ENCODE data around the gene SLCO2B1.

The SLCO2B1 gene

DNA sequence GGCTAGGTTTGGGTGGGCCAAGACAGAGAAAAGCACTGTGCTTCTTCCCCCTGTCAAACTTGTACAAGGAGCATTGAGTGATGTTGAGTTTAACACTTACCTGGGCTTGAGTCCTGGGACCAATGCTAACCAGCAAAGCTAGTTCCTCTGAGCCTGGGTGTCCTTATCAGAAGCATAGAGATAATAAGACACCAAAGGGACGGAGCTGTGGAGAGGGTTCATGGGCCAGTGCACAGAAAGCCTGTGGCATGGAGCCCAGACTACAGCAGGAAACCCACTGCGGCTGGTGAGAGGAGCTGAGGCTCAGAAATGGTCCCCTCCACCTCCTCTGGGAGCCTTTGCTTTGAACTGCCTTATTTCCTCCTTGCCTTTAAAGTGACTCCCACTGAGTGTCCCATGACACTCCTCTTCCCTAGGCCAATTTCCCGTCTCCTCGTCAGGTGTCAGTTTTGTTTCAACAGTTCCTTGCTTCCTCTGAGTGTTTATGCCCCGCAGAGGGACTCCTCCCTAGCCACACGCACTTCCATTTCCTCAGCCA, 9.4 kb downstream of the SLCO2B1 start:
- in situ Hi-C loops (cut with HindIII; ENCODE audit: low sequenced_read_pairs): no loop called here

DNA sequence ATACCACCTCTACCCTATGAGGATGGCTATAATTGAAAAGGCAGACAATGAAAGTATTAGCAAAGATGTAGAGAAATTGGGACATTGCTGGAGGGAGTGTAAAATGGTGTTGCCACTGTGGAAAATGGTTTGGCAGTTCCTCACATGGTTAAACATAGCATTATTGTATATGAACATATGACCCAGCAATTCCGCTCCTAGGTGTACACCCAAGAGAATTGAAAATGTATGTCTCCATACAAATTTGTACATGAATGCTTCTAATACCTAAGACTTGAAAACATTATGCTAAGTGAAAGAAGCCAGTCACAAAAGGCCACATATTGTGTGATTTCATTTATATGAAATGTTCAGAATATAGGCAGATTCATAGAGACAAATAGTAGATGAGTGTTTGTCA, 10.0 kb downstream of the SLCO2B1 start:
- in situ Hi-C loops (cut with HindIII; ENCODE audit: low sequenced_read_pairs): no loop called here

DNA sequence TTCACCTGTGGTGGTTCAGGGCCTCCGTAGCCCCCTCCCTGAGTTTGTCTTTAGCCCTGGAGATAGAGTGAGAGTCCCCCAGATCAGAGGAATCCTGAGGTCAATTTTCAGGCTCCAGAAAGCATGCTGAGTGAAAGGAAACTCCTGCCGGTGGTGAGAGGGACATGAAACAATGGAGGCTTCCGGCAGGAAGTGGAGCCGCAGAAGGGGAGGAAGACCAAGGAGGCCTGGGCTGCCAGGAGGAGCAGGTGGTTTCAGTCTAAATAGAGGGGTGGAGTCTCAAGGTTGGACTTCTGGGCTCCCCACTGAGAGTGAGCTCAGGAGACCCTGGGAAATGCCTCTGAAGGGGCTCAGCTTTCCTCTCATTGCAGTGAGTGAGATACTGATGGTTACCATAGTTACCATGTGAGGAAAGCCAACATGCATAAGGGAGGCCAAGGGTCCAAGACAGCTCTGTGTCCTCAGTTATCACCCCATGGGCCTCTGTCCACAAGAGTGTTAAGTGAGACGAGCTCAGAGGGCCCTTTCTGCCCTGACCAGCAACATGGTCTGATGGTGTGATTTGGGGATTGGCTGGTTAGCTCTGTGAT, 10.7 kb downstream of the SLCO2B1 start:
- in situ Hi-C loops (cut with HindIII; ENCODE audit: low sequenced_read_pairs): no loop called here

DNA sequence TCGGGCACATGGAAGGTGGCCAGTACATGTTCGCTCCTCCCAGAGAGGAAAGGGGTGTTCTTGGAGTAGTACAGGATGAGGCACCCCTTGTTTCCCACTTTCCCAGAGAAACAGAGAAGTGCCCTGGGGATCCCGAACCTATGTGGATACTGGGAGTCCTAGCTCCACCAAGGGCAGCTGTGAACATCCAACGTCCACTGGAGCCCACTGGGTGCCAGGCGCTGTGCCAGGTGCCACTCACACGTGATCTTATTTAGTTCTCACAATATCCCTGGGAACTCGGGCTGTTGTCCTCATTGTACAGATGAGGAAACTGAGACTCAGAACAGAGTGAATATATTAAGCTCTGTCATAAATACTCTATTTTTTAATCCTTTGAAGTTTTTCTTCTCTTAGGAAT, 12.0 kb downstream of the SLCO2B1 start:
- in situ Hi-C loops (cut with HindIII; ENCODE audit: low sequenced_read_pairs): no loop called here

DNA sequence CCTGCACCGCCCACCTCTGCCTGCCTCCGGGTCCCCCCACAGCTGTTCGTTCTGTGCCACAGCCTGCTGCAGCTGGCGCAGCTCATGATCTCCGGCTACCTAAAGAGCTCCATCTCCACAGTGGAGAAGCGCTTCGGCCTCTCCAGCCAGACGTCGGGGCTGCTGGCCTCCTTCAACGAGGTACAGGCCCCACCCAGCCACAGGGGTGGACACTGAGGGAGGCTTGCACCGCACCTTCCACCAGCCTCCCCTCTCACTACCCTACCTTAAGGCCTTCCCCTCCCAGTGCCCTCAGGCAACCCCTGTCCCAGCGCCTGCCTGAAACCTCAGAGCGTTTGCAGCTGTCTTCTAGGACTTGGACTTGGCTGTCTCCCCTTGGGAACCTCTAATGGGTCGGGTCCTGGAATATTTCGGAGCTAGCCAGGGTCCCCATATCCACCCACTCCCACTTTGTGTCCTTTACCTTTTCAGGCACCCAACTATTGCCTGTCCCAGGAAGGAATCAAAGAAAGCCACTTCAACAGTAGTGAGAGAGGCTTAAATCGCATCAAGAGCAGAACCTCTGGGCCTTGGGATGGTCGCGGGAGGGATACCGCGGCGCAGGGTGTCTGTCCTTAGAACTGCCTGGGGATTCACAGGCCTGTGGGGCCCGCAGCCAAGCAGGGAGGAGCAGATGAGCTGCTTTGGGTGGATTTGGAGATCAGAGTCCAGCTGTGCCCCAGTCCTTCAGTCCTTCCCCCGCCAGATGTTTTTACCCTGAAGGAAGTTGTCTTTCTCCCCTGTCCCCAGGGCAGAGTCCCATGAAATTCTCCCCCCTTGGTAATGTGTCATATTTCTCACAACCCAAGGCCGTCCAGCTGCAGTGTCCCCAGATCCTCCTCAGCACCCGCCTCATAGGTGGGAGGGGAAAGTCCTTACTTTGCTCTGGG, 13.3 kb downstream of the SLCO2B1 start:
- in situ Hi-C loops (cut with HindIII; ENCODE audit: low sequenced_read_pairs): no loop called here

DNA sequence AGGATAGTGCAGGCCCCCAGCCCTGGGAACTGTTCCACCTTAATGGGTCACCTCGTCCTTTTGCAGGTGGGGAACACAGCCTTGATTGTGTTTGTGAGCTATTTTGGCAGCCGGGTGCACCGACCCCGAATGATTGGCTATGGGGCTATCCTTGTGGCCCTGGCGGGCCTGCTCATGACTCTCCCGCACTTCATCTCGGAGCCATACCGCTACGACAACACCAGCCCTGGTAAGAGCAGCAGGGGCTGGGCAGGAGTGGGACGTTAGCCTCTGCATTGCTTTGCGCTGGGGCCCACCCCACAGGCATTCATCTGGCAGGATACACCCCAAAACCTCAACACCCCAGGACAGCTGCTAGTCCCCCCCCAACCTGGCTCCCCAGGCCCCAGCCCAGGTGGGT, 14.8 kb downstream of the SLCO2B1 start:
- in situ Hi-C loops (cut with HindIII; ENCODE audit: low sequenced_read_pairs): no loop called here

DNA sequence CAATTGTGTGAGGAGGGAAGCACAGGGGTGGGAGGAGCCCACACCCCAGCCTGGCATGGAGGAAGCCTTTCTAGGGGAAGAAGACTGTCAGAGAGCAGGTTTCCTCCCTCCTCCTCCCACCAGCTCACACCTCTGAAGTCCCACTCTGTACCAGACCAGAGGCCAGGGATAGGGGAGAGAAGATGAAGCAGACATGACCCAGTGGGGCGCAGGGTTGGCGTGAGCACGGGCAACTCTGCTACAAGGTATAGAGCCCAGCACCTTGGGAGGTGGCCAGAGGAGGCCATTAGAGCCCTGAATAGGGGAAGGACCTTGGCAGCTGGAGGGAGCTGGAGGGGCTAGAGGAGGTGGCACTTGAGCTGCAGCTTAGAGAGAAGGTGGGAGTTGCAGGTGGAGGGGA, 15.9 kb downstream of the SLCO2B1 start:
- in situ Hi-C loops (cut with HindIII; ENCODE audit: low sequenced_read_pairs): no loop called here

DNA sequence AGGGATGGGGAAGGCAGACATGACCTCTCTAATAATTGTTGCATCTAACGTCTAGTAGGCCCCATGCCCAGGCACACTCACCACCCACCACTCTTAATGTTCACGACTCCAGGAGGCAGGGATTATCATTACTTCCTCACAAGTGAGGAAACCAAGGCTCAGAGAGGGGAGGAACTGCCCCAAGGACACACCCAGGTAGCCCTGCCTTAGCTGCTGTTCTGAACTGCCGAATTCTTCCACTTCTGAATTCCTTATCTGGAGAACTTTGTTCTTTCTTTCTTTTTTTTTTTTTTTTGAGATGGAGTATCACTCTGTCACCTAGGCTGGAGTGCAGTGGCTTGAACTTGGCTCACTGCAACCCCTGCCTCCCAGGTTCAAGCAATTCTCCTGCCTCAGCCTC, 16.7 kb downstream of the SLCO2B1 start:
- in situ Hi-C loops (cut with HindIII; ENCODE audit: low sequenced_read_pairs): no loop called here

DNA sequence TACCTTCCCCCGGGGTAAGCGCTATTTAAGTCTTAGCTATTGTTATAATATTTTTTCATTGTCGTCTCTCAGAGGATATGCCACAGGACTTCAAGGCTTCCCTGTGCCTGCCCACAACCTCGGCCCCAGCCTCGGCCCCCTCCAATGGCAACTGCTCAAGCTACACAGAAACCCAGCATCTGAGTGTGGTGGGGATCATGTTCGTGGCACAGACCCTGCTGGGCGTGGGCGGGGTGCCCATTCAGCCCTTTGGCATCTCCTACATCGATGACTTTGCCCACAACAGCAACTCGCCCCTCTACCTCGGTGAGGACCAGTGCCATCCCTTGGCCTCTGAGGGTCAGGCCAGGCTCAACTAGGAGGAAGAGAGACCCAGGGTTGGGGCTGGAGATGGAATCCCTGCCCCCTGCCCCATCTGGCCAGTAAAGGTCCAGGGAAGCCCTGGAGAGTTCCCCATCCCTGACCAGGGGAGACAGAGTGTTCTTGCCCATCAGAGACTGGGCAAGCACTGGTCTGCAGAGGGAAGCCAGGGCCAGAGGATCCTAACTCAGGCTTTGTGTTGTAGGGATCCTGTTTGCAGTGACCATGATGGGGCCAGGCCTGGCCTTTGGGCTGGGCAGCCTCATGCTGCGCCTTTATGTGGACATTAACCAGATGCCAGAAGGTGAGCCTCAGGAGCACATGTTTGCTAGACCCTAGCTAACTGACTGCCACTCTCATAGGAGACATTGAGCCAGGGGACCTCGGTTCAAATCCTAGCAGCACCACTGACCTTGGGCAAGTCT, 18.4 kb downstream of the SLCO2B1 start:
- in situ Hi-C loops (cut with HindIII; ENCODE audit: low sequenced_read_pairs): no loop called here

DNA sequence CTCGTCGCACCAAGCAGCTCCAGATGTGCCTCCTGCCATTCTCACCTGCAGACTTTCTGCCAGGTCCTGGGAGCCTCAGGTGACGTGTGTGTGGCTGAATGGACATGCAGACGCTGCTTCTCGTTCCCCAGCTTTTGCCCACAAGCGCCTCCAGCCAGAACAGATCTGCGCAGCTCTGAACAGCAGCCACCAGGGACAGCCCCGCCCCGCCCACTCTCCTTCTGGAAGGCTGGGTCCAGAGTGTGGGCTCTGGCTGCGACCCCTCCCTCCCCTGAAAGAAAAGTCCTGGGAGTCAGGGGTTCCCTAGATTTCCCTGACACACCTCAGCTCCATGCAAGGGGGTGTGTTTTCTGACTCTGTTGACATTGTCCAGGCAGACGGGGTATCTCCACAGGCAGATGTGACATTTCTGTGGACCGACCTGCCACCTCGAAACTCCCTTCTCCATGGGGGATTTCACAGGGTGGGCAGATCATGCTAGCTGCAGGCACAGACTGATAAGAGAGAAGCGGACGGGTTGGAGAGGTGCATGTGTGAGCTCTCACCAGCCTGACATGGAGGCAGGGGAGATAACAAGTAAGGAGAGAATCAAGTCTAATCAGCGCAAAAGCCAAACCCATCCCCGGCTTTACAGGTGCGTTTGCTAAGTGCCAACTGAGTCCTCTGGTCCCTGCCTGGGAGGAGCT, 19.8 kb downstream of the SLCO2B1 start:
- in situ Hi-C loops (cut with HindIII; ENCODE audit: low sequenced_read_pairs): no loop called here

DNA sequence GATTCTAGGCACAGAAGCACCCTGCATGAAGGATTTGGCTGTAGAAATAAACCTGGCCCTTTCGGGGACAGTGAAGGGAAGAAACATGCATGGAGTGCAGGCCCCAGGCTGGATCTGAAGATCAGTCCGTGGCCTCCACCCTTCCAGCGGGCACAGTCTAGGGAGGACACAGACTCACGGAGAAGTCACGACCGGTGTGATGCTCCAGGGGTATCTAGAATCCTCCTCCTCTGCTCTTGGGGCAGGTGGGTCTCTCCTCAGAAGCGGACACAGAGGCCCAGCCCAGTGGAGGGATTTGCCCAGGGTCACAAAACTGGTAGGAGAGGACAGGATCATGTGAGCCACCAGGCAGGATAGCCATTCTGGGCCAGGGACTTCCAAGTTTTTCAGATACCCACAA, 22.4 kb downstream of the SLCO2B1 start:
- in situ Hi-C loops (cut with HindIII; ENCODE audit: low sequenced_read_pairs): no loop called here

DNA sequence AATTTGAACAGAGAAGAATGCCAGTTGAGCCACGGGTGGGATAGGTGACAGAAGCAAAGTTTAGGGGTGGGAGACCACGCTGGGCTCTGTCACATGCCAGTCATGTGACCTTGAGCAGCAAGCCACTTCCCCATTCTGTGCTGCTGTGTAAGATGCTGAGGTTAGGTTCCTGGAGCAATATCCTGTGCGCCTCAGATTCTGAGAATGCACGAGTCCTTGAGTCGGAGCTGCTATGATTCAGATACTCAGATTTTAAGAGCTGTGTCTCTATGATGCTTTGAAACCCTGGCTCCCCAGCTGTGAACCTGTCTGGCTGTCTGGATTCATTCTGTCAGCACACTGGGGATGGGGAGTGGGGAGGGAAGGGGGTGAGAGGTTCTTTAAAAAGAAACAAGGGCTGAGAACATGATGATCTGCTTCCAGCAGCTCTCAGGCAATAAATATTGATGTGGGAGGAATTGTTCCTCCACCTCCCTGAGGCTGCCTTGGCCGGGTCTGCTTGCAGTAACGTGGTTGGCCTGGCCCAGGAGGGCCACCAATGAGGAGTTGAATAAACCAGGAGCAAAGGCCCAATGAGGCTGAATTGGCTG, 24.0 kb downstream of the SLCO2B1 start:
- in situ Hi-C loops (cut with HindIII; ENCODE audit: low sequenced_read_pairs): no loop called here

DNA sequence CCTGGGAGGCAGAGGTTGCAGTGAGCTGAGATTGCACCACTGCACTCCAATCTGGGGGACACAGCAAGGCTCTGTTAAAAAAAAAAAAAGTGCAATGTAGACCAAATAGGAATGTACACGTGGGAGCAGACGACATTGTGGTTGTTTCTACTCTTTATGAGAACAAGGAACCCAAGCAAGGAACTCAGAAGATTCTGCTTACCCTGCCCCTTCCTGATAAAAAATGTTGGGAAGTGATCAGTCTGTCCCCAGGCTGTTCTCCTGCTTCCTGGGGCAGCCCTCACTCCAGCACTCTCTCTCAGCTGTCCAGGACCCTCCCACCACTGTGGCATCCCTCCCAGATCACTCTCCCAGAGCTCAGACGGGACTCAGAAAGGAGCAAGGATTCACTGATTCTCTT, 31.8 kb downstream of the SLCO2B1 start:
- in situ Hi-C loops (cut with HindIII; ENCODE audit: low sequenced_read_pairs): no loop called here

DNA sequence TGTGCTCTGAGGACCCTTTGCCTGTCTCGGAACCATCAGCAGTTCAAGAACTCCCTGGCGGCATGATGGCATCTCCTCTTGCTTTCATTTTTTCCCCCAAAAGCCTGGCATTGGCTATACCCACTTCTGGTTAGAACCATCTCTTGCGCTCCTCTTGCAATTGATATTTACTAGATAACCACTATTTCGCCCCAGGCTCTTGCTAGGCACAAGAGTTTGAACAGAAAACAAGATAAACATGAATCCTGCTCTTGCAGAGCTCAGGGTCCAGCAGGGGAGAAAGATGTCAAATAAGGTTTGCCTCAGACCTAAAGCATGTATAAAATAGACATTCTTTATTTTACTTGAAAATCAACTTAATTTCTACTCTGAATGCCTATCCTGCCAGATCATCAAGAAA, 33.1 kb downstream of the SLCO2B1 start:
- in situ Hi-C loops (cut with HindIII; ENCODE audit: low sequenced_read_pairs): no loop called here

DNA sequence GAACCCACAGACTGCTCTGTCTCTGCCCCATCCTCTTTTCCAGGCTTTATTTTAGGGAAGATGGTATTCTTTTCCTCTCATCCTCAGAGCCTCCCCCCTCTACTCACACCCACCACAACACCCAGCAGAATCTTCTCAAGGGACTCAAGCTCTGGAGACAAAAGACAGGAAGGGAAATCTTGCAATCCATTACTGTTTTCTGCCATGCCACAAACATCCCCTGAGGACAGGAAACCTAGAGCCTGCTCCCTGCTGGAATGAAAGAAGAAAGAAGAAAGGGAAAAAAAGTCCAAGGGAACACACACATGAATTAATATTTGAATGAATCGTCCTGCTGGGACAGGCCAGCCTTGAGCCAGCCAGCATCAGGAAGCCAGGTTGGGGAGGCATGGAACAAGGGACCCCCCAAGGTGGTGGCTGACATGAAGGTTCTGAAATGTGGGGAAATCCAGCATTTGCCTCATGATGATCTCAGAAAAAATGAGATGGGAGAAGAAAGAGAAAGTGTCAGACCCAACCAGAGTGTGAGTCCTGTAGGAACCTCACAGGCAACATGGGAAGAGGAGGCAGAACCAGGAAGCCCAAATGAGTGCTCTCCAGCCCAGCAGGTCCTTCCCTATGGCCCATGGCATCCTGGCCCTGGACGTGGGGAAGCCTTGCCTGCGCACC, 34.0 kb downstream of the SLCO2B1 start:
- in situ Hi-C loops (cut with HindIII; ENCODE audit: low sequenced_read_pairs): no loop called here

DNA sequence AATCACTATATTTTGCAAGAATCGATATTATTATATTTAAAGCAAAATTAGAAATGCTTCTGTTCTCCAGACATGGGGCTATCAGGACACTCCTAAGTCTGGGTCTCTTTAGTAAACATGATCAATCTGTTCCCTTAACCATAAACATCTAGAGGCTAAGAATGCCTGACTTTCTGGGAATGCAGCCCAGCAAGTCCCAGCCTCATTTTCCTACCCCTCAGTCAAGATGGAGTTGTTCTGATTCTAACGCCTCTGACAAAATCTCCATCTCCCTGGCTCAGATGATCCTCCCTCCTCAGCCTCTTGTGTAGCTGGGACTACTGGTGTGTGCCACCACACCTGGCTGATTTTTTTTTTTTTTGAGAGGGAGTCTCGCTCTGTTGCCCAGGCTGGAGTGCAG, 35.0 kb downstream of the SLCO2B1 start:
- in situ Hi-C loops (cut with HindIII; ENCODE audit: low sequenced_read_pairs): no loop called here

DNA sequence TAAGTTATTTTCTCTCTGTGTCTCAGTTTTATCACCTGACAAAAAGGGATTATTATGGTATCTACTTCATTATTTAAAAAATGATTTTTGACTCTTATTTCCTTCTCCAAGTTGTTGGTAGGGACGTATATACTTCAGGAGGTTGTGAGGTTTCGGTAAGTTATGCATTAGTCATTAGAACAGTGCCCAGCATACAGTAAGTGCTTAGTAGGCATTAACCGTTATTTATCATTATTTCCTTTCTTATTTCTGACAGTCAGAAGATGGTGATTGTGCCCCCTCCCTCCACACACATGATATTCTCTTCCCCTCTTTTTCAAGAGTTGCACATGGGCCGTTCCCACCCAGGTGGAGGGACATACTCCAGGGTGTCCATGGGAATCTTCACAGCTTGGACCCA, 36.1 kb downstream of the SLCO2B1 start:
- in situ Hi-C loops (cut with HindIII; ENCODE audit: low sequenced_read_pairs): no loop called here

DNA sequence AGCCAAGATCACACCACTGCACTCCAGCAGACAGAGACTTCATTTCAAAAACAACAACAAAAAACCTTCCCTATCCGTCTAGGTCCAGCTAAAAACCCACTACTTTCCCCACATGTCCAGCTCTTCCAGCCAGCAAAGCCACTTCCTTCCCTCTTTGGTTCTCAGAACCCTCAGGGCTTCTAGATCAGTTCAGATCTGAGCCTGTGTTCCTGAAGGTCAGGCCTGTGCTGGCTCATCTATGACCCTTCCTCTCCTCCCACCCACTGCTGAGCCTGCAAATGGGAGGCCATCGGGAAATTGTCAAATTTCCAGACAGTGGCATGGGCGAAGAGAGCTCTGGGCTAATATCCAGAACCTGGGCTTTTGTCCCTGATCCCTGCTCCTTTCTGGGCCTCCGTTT, 37.8 kb downstream of the SLCO2B1 start:
- in situ Hi-C loops (cut with HindIII; ENCODE audit: low sequenced_read_pairs): no loop called here

DNA sequence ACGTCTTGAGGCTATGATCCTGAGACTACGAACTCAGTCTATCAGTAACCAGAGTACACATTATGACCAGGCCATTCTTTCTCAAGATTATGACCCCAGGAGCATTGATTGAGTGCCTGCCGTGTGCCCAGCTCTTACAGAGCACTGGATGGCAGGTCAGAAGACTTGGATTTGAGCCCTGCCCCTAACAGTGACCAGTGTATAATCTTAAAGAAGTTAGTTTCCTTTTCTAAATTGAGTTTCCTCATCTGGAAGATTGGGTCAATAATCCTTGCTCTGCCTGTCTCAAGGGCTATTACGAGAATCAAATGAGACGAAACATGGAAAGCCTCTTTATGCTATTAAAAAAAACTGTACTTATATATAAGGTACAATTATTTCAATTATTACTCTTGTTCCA, 38.2 kb downstream of the SLCO2B1 start:
- in situ Hi-C loops (cut with HindIII; ENCODE audit: low sequenced_read_pairs): no loop called here

DNA sequence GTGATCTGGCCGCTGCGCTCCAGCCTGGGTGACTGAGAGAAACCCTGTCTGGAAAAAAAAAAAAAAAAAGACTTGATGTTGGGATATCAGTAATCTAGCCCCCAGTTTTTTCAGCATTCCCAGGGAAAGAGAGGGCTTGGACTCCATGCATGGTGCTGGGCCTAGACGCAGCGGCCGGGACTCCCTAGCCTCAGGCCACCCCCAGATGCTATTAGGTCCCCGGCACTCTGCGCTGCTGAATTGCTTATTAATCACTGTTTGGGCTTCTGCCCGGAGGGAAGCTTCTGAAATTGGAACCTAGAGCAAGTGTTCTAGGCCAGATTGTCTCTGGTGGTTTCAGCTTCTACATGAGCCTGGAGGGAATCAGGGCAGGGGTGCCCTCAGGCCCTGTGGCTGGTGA, 39.0 kb downstream of the SLCO2B1 start:
- in situ Hi-C loops (cut with HindIII; ENCODE audit: low sequenced_read_pairs): no loop called here

Data from DLD1 (cell line).